CD14-positive monocyte (primary cell): ENCODE data around the gene PI4KA. TPM values are rescaled to one million over a fixed set of nuclear protein-coding genes. Genes with fewer than 3 reads are reported as not detected.
A peak's percentile ranks its signal among the peaks of the same experiment; 100 is the strongest.
"Not testable (repeated sequence)": the region's sequence is repeated elsewhere in the genome, so short reads cannot be mapped to it uniquely, and the experiment has no call there.

Experiments used
- DNase-seq, 3 donors: peaks; one replicate each; pipeline ENCODE4 v3.0.0-alpha.2; 2011 to 2022
- H2AFZ ChIP-seq: 2 replicates; pipeline ENCODE4 v1.6.0; 2012; ENCODE audit warnings: mild to moderate bottlenecking, low read depth, low read length, inconsistent platforms; ENCODE audit not compliant: insufficient read depth, poor library complexity, severe bottlenecking
- H3K27ac ChIP-seq, 2 donors: 1 replicate in 1 of 2; 2 replicates in 1 of 2; pipeline ENCODE4 v1.5.1; 2012 to 2013; ENCODE audit warnings: low read length in 2 of 2, control low read depth in 1 of 2, inconsistent platforms in 1 of 2, low read depth in 1 of 2, mild to moderate bottlenecking in 1 of 2
- H3K27me3 ChIP-seq, 2 donors: one replicate each; pipeline versions ENCODE4 v1.6.0 to v1.6.1; 2011 to 2013; ENCODE audit warnings: low read length in 2 of 2; ENCODE audit not compliant: control insufficient read depth in 2 of 2, insufficient read depth in 2 of 2
- H3K36me3 ChIP-seq, 2 donors: replicated peaks in 1 of 2; 1 replicate in 1 of 2; 2 replicates in 1 of 2; pipeline versions ENCODE4 v1.5.1 to v1.6.1; 2012 to 2013; ENCODE audit warnings: low read length in 2 of 2, control low read depth in 1 of 2, inconsistent platforms in 1 of 2, mild to moderate bottlenecking in 1 of 2; ENCODE audit not compliant: insufficient read depth in 2 of 2, control insufficient read depth in 1 of 2
- H3K4me1 ChIP-seq, 2 donors: 1 replicate in 1 of 2; 2 replicates in 1 of 2; pipeline versions ENCODE4 v1.5.1 to v1.6.1; 2012 to 2013; ENCODE audit warnings: low read length in 2 of 2, control low read depth in 1 of 2, inconsistent platforms in 1 of 2, mild to moderate bottlenecking in 1 of 2, moderate library complexity in 1 of 2; ENCODE audit not compliant: insufficient read depth in 2 of 2, control insufficient read depth in 1 of 2
- H3K4me2 ChIP-seq: replicated peaks from 2 replicates; pipeline ENCODE3; 2012; ENCODE audit warnings: low read length, moderate library complexity, mild to moderate bottlenecking; ENCODE audit not compliant: poor library complexity, severe bottlenecking; ENCODE audit errors: extremely low read depth
- H3K4me3 ChIP-seq, 3 experiments: fragments of 200-600 bp in 1 of 3; sonication (generic) in 1 of 3; replicated peaks in 1 of 3; 1 replicate in 2 of 3; 2 replicates in 1 of 3; pipeline ENCODE4 v1.5.1; 2011 to 2013; ENCODE audit warnings: low read length in 3 of 3, mild to moderate bottlenecking in 3 of 3, control low read depth in 2 of 3, low read depth in 2 of 3, inconsistent platforms in 1 of 3, moderate library complexity in 1 of 3
- H3K79me2 ChIP-seq: 2 replicates; pipeline ENCODE4 v1.6.0; 2012; ENCODE audit warnings: mild to moderate bottlenecking, control low read depth, inconsistent platforms, low read length, moderate library complexity; ENCODE audit not compliant: insufficient read depth
- H3K9ac ChIP-seq: 2 replicates; pipeline ENCODE4 v1.6.0; 2017; ENCODE audit warnings: low read length, mild to moderate bottlenecking; ENCODE audit not compliant: insufficient read depth, poor library complexity, severe bottlenecking
- H3K9me3 ChIP-seq, 2 donors: replicated peaks in 1 of 2; 1 replicate in 1 of 2; 2 replicates in 1 of 2; pipeline versions ENCODE4 v1.5.1 to v1.6.1; 2012 to 2013; ENCODE audit warnings: low read length in 2 of 2, control low read depth in 1 of 2; ENCODE audit not compliant: control insufficient read depth in 1 of 2, insufficient read depth in 1 of 2
- H4K20me1 ChIP-seq: 2 replicates; pipeline ENCODE4 v1.6.0; 2012; ENCODE audit warnings: mild to moderate bottlenecking, low read length, control low read depth, moderate library complexity; ENCODE audit not compliant: insufficient read depth
- H3K27ac Mint-ChIP-seq, 7 donors: one replicate each; pipeline ENCODE4 v1.8.0; 2020; ENCODE audit warnings: mild to moderate bottlenecking in 7 of 7, mixed read lengths in 7 of 7, moderate library complexity in 6 of 7, inconsistent platforms in 2 of 7
- H3K27me3 Mint-ChIP-seq, 3 donors: one replicate each; pipeline ENCODE4 v1.8.0; 2021 to 2022; ENCODE audit warnings: low read depth in 3 of 3, mild to moderate bottlenecking in 3 of 3, mixed read lengths in 3 of 3, moderate library complexity in 3 of 3, inconsistent platforms in 1 of 3
- H3K36me3 Mint-ChIP-seq, 2 donors: one replicate each; pipeline ENCODE4 v1.8.0; 2020; ENCODE audit warnings: mixed read lengths in 2 of 2, inconsistent platforms in 1 of 2, mild to moderate bottlenecking in 1 of 2
- H3K4me1 Mint-ChIP-seq: one replicate; pipeline ENCODE4 v1.8.0; 2020; ENCODE audit warnings: mild to moderate bottlenecking, mixed read lengths
- H3K4me3 Mint-ChIP-seq, 2 donors: one replicate each; pipeline ENCODE4 v1.8.0; 2020; ENCODE audit warnings: mild to moderate bottlenecking in 2 of 2, mixed read lengths in 2 of 2, moderate library complexity in 1 of 2
- H3K9me3 Mint-ChIP-seq, 7 donors: one replicate each; pipeline ENCODE4 v1.8.0; 2020 to 2022; ENCODE audit warnings: mixed read lengths in 7 of 7, mild to moderate bottlenecking in 6 of 7, moderate library complexity in 6 of 7, inconsistent platforms in 2 of 7
- WGBS: methylation state at CpG from one replicate; pipeline ENCODE4 v1.1.5; 2013; ENCODE audit warnings: missing lambda C conversion rate; ENCODE audit not compliant: insufficient coverage; 5-methylcytosine and 5-hydroxymethylcytosine counted together
- intact Hi-C, 2 donors: fragments of 100-400 bp; cut with micrococcal nuclease; formaldehyde crosslinking; loops; one replicate each; pipeline versions ENCODE4 v1.15.0 to v1.15.1; 2023
- polyA plus RNA-seq, 3 donors: library from polyadenylated mRNA; depleted of rRNA in 1 of 3; unstranded in 2 of 3; stranded (reverse) in 1 of 3; fragments of 300-500 nt in 2 of 3; fragments of >200 nt in 1 of 3; fragmentation: Illumina TruSeq in 2 of 3; gene quantifications; 1 replicate in 2 of 3; 2 replicates in 1 of 3; pipeline ENCODE4 v1.2.3, GENCODE V29; 2012 to 2021
- TF ChIP-seq, protein P1 (sequence below): fragments of 200-600 bp; IDR thresholded peaks from one replicate; pipeline ENCODE4 v1.8.0; 2022; ENCODE audit warnings: antibody characterized with exemption, mild to moderate bottlenecking

Gene PI4KA
- polyA plus RNA-seq, 3 donors: 22.8 to 74.4 (median 38.2) TPM

DNA sequence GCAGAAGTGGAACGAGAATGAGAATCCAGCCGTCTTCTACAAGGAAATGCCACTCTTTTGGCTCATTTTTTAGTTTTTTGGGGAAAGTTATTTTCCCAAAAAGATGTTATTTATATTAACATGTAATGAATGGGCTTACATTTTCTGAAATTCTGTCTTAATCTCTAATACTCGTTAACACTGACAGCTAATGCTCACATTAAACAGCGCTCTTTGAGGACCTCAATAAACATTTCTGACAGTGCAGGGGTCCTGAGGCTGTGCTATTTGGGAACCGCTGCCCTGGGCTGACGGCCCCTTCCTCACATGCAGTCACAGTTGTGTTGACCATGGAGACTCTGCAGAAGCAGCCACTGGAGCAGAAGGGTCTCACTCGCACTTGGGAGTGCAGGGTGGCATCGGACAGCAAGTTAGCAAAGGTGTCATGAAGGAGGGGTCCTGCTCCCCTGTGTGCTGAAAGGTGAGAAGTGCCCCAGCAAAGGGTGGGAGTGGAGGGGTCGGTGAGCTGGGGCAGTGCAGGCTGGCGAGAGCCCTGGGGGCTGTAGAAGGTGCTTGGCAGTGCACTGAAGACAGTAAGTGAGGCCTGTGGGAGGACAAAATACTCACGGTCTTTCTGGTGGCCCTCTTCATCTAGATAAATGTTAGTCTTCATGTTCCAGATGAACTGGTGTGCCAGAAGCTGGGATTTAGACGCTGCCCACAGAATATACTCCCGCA, 137.8 kb downstream of the PI4KA start:
- peaks cover 20 to 49% of the 10 kb centered on the region in 2 donors for H3K36me3 ChIP-seq
- no peak overlapping the region for H3K4me3 Mint-ChIP-seq
- peak overlapping the region in 1 of 7 donors; percentile 42 for H3K27ac Mint-ChIP-seq
- H3K79me2 ChIP-seq: no peaks in the 10 kb centered on the region
- H3K27me3 ChIP-seq: no peaks in the 10 kb centered on the region
- peaks cover 0 to 2% (median 0%) of the 10 kb centered on the region in 7 donors for H3K9me3 Mint-ChIP-seq
- 99% methylated on average over 10 of the region's 13 CpGs for WGBS
- TF ChIP-seq, protein P1, sequence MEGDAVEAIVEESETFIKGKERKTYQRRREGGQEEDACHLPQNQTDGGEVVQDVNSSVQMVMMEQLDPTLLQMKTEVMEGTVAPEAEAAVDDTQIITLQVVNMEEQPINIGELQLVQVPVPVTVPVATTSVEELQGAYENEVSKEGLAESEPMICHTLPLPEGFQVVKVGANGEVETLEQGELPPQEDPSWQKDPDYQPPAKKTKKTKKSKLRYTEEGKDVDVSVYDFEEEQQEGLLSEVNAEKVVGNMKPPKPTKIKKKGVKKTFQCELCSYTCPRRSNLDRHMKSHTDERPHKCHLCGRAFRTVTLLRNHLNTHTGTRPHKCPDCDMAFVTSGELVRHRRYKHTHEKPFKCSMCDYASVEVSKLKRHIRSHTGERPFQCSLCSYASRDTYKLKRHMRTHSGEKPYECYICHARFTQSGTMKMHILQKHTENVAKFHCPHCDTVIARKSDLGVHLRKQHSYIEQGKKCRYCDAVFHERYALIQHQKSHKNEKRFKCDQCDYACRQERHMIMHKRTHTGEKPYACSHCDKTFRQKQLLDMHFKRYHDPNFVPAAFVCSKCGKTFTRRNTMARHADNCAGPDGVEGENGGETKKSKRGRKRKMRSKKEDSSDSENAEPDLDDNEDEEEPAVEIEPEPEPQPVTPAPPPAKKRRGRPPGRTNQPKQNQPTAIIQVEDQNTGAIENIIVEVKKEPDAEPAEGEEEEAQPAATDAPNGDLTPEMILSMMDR: no peak
- H3K4me1 ChIP-seq: no peaks in the 10 kb centered on the region
- no peak overlapping the region for H3K4me3 ChIP-seq
- no peak for DNase-seq
- H3K27me3 Mint-ChIP-seq: peaks cover 0 to 4% (median 0%) of the 10 kb centered on the region in 3 donors
- no peak overlapping the region for H2AFZ ChIP-seq
- intact Hi-C loops: no loop called here
- H4K20me1 ChIP-seq: no peaks in the 10 kb centered on the region
- no peak overlapping the region for H3K9ac ChIP-seq
- H3K36me3 Mint-ChIP-seq: peaks cover 35 to 54% of the 10 kb centered on the region in 2 donors
- H3K4me2 ChIP-seq: no peak overlapping the region
- H3K27ac ChIP-seq: no peak overlapping the region
- H3K9me3 ChIP-seq: no peaks in the 10 kb centered on the region
- peaks cover 6% of the 10 kb centered on the region for H3K4me1 Mint-ChIP-seq

DNA sequence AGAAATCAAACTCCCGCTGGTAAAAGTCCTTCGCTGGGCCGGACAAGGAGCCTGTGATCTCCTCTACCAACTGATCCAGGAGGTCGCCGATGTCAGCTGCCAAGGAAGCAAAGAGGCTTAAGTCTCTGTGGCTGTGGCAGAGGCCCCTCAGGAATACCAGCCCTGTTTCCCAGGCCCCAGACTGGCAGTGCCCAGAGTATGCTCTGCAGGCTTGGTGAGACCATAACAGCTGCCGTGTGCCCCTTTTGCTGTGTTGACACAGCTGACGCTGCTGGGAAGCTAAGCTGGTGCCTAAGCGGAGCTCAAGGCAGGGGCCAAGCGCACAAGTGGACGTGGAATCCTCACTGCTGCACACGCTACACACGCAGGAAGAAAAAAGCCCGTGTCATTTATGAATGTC, 139.9 kb downstream of the PI4KA start:
- Mint-ChIP-seq H3K27ac (peak overlapping the region in 1 of 7 donors; percentile 27), H3K36me3 (peaks cover 37 to 62% of the 10 kb centered on the region in 2 donors)
- H3K4me1 Mint-ChIP-seq, H3K4me3 ChIP-seq, H3K9ac ChIP-seq, H3K27me3 Mint-ChIP-seq, H3K79me2 ChIP-seq, H3K4me2 ChIP-seq, H3K27me3 ChIP-seq, H4K20me1 ChIP-seq, H3K9me3 Mint-ChIP-seq, H3K4me3 Mint-ChIP-seq, H3K4me1 ChIP-seq, H3K27ac ChIP-seq, H3K9me3 ChIP-seq, H2AFZ ChIP-seq, DNase-seq, intact Hi-C loops: not testable (repeated sequence)
- WGBS: 100% methylated on average over 5 of the region's 13 CpGs
- peaks cover 17 to 43% of the 10 kb centered on the region in 2 donors for H3K36me3 ChIP-seq

DNA sequence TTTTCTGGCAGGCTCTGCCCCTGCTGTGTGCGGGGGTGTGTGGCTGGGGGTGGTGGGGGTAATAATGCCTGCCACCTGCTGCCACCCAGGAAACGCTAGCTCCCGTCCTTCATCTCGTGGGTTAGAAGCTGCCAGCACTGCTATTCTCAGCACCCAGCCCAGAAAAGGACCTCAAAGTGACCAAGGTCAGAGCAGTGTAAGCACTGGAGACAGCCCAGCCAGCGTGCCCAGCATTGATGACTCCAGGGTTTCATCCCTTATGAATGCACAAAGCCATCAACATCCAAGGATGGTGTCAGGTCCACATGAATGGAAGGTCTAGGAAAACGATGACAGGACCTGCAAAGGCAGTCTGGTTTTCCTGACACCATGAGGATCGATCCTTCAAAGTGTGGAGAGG, 140.6 kb downstream of the PI4KA start:
- H2AFZ ChIP-seq, H3K27ac ChIP-seq, H3K9ac ChIP-seq, H3K27ac Mint-ChIP-seq, H3K4me2 ChIP-seq, H3K4me3 ChIP-seq, H3K9me3 ChIP-seq, H3K27me3 ChIP-seq, H3K4me1 ChIP-seq, H3K79me2 ChIP-seq, H3K4me3 Mint-ChIP-seq, H4K20me1 ChIP-seq, H3K4me1 Mint-ChIP-seq, H3K27me3 Mint-ChIP-seq, intact Hi-C loops, H3K9me3 Mint-ChIP-seq, DNase-seq: not testable (repeated sequence)
- peaks cover 37 to 70% of the 10 kb centered on the region in 2 donors for H3K36me3 Mint-ChIP-seq
- WGBS: 86% methylated on average over 2 of the region's 7 CpGs
- peaks cover 17 to 43% of the 10 kb centered on the region in 2 donors for H3K36me3 ChIP-seq

DNA sequence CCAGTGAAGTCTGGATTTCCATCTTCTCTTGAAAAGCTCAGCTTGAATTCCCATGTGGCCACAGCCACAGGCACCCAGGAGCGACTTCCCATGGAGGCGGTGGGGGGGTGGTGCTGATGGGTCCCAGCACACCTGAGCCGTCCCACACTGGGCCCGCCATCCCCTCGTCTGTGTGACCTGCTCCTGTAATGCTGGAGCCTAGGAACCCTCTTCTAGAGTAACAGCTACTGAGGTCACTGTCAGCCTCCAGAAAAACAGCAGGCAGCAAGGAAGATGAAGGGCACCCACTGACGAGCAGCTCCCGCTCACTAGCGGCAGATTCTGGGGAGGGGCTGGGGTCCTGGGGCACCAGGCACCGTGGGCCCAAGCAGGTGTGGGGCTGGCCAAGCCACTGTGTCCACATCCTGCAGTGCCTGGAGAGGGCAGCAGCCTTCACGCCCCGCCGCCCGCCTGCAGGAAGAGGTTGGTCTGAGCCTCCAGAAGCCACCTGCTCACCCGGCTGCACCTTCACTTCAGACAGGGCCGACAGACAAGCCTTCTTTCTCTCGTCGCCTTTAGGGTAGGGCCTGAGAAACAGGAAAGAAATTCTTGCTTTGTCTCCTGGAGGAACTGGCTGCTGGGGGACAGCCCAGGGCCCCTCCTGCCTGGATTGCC, 141.3 kb downstream of the PI4KA start:
- H3K9me3 Mint-ChIP-seq, H3K9ac ChIP-seq, H3K79me2 ChIP-seq, H3K9me3 ChIP-seq, H3K4me2 ChIP-seq, H3K27me3 Mint-ChIP-seq, H3K27me3 ChIP-seq, DNase-seq, H3K27ac ChIP-seq, H3K4me1 ChIP-seq, H3K4me3 ChIP-seq, H4K20me1 ChIP-seq, H2AFZ ChIP-seq, intact Hi-C loops, H3K4me3 Mint-ChIP-seq, H3K27ac Mint-ChIP-seq, H3K4me1 Mint-ChIP-seq: not testable (repeated sequence)
- peaks cover 37 to 70% of the 10 kb centered on the region in 2 donors for H3K36me3 Mint-ChIP-seq
- 94% methylated on average over 6 of the region's 17 CpGs for WGBS
- peaks cover 17 to 43% of the 10 kb centered on the region in 2 donors for H3K36me3 ChIP-seq
